NCI-H1694 (cell line): ENCODE measurements around the gene EGLN1.

ENCODE experiments used
- DNase-seq: peaks from one replicate; lab custom pipeline; 2025; lab: John Stamatoyannopoulos, UW

Gene EGLN1

DNA sequence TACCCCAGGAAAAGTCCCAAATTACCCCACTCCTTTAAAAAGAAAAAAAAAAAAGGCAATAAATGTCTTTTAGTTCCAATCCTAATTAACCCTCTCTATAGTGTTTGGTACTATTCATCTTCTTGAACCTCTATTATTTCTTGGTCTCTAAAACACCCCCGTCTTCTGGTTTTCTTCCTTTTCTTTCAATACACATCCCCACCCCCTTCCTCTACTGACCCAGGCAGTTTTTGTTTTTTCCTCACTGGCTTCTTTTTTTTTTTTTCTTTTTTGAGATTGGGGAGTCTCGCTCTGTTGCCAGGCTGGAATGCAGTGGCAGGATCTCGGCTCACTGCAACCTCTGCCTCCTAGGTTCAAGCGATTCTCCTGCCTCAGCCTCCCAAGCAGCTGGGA, 26.1 kb downstream of the EGLN1 start:
- DNase-seq, result no peak

DNA sequence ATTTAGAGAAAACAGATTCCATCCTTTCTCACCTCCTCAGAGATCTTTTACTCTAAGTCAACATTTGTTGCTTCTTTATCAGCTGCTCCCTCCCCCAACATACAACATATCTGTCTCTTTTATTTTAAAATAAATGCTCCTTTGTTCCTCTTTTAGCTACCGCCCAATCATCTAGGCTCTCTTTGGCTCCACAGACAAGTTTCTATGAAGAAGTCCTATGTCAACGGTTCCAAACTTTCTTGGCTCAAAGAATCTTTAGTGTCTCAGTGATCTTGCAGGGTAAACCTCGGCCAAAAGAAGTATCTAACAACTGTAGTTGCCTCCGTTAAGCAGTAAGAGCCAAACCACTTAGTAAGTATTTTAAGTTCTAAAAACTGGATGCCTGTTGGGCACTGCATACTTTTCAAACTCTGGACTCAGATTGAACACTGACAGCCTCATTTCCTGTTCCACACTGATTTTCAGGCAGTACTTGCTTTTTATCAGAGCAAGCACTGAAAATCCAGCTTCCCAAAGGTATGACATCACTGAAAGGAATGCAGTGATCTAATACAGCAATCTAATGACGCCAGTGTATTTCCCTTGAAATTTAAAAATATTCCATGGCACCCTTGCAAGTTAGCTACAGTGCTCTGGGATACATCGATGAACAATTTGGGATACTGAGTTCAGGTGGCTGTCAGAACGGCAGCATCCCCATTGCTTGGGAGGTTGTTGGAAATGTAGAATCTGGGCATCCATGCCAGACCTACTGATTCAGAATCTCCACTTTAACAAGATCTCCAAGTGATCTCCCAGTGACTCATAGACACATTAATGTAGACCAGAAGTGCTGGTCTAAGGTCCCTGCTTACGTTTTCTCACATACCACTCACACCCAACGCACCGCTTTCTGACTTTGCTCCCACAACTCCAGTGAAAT, 26.8 kb downstream of the EGLN1 start:
- DNase-seq, result no peak

DNA sequence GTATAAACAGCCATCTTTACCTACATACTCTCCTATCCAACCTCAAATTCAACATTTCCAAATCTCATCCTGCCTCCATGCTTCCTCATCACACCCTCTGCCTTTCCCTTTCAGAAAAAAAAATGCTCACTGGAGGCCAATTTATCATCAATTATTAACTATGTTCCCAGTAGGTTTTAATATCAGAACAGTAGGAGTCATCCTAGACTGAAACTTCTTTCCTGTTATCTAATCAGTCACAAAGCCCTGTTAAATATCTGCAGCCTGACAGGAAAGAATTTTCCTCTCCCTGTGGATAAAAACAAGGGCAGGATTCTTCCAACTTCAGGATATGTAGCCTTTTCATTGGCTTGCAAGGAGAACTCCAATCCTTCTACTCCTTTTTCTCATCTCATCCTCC, 28.4 kb downstream of the EGLN1 start:
- no peak for DNase-seq

DNA sequence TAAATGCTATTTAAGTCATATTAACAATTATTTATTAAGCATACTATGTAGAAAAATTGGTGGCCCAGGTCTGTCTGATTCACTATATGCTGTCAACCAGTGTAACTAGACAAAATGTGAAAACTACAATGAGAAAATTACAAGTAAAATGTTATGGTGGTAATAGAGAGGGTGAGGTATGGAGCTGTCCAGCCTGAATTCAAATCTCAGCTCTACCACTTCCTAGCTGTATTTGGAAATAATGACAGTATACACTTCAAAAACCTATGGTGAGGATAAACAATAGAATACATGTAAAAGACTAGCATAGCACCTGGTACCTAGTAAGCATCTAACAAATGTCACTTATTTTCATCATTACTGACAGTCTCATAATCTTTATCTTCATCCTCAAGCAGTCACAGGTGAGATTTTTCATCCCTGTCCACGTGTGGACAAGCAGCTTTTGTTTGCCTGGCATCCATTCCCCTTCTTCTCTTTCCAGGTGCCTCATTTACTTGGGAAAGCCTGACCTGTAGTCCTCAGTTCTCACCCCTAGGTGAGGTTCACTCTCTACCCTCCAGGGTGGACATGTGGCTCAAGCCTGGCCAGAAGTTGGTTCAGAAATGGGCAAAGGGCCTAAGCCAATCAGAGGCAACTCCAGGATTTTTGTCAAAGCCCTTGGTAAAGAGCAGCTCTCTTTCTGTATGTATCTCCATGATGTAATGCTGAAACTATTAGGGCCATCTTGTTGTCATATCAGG, 29.5 kb downstream of the EGLN1 start:
- no peak for DNase-seq

DNA sequence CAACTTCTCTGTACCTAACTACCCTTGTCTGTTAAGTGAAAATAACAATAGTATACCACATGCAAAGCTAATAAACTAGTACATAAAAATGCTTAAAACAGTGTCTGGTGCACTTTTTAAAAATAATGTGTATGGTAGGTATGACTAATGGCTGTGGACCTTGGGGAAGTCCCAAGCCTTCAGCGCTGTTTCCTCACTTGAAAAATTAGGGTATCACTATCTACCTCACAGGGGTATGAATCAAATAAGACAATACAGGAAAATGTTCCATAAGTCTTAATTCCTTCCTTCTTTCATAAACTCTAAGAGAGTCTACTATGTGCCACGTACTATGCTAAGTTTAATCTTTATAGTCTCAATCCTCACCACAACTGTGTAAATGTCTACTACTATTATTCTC, 32.0 kb downstream of the EGLN1 start:
- DNase-seq, result no peak

DNA sequence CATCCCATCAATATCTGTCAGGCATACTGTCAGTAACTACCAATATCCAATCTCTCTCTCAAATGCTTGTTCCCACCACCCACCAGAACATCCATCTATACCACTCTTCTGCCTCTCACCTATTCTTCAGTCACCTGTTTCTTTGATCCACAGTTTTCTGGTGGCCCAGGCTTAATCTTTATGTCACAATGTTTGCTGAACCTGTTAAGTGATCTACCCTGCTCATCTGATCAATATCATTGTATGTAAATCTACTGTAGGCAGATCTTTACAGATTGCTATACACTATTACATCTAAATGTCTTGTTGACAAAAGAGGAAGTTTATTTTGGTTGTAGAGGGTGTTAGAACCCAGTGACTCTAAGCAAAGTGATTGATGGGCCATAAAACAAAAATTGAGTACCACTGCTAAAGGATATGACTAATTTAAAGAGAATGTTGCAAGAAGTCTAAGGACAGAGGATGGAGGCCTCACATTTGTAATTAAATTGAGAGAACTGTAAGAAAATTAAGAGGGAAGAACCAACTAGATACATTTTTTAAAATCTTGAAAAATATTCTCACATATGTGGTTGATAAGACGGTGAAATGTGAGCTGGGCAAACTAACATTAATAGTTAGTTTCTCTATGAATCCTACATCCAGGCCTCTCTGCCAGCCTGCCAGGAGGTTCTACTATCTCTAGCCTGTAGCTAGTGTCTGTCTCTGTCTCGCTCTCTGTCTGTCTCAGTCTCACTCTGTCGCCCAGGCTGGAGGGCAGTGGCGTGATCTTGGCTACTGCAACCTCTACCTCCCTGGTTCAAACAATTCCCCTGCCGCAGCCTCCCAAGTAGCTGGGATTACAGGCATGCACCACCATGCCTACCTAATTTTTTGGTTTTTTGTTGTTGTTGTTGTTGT, 34.1 kb downstream of the EGLN1 start:
- no peak for DNase-seq

DNA sequence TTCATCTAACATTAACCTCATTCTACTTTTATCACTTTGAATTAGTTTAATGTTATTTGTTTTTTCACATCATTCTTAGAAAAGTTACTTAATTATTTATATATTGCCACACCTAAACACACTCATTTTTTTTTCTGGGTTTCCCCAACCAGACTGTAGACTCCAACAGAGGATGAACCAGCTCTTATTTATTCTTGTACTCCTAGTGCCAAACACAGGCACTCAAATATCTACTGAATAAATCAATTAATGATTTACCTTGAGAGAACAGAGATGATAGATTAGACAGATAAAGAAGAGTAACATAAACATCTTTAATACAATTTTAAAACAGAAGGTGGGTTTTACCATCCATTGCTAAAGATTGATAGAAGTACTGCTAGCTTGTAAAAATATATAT, 35.6 kb downstream of the EGLN1 start:
- DNase-seq, result no peak

DNA sequence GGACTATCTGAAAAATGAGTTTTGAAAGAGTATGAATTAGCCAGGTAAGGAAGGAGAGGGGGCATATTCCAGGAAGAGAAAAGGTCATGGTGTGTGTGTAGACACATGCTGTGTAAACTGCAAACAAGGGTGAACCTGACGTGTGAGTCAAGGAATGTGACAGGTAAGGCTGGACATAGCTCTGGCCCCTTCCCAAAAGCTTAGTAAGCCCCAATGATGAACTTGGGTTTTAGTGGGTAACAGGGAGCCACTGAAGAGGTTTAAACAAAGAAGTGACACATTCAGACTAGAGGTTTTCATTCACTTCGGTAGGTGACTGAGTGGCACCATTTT, 36.7 kb downstream of the EGLN1 start:
- DNase-seq, result no peak

DNA sequence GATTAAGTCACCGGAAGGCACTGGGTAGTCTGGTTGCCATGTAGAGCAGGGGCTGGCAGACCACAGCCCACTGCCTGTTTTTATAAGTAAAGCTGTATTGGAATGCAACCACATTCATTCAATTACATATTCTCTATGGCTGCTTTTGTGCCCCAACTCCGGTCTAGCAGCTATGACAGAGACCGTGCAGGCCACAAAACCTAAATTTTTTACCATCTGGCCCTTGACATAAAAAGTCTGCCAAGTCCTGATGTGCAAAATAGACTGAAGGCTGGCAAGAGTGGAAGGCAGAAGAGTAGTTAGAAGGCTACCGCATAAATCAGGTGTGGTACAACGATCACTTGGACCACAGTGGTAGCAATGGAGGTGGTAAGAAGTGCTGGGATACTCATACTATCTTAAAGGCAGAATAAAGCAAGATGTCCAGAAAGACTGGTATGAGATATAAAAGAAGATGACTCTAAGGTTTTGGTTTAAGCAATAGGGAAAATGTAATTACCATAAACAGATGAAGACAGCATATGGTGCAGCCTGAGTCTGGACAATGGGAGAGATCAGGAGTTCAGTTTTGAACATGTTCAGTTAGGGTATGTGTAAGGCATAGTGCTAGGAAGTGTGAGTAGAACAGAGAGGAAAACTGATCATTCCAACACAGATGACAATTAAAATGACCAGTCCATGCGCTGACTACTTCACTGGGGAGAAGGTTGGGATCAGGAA, 37.2 kb downstream of the EGLN1 start:
- DNase-seq, result peak; percentile 63

DNA sequence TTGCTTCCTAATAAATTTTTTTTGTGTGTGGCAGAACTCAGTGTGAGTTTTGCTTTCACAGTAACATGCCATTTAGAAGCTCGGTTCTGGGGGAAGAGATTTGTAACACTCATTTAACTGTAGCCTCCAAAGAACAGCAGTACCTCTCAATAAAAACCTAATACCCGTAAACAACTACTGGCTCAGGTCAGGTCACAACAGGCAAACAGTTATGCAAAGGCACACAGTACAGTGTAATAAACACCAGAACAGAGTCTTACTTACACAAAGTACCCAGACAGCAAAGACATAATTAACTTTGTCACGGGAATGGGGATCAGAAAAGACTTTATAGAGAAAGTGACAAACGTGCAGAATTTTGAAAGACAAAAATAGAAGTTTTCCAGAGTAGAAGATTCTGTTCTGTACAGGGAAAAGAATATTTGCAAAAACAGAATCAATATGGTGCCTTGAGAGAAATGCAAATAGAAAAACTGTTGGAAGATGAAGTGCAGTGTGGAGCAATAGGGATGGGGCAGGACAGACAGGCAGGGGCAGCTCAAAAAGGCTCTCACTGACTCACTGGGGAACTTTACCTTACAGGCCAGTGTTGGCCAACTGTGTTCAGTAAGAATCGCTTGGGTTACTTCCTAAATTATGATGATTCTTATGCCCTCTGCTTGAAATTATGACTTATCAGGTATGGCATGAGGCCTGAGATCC, 38.8 kb downstream of the EGLN1 start:
- no peak for DNase-seq

DNA sequence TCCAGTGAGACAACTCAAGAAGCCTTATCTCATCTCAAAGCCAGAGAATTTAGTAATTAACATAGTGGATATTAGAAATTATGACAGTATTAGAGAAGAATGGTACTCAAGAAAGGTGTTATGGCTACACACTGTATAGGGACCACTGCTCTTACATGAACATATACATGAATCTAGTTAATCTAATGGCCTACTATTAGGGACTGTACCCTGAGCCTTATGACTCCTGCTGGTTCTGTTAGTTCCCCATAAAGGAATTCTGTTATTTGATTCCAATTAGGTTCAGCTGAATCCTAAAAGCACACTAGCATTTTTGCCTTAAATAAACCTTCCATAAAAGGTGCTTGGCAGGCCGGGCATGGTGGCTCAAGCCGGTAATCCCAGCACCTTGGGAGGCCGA, 39.7 kb downstream of the EGLN1 start:
- no peak for DNase-seq

DNA sequence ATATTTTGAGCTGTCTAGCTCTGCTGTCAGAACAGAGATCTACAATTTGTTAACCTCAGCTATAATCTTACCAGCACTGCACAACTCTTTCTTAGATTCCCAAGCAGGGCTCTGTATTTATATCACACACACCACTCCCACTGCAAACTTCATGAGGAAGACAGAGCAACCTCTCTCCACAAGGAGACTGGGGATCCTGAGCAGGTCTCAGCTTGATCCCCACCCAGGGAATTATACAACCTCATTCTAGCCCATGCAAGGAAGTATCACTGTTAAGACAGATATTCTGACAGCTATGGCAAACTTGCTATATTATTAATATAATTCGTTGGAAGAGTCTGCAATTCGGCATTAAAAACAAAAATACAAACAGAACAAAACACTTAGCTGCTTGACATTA, 40.4 kb downstream of the EGLN1 start:
- no peak for DNase-seq

DNA sequence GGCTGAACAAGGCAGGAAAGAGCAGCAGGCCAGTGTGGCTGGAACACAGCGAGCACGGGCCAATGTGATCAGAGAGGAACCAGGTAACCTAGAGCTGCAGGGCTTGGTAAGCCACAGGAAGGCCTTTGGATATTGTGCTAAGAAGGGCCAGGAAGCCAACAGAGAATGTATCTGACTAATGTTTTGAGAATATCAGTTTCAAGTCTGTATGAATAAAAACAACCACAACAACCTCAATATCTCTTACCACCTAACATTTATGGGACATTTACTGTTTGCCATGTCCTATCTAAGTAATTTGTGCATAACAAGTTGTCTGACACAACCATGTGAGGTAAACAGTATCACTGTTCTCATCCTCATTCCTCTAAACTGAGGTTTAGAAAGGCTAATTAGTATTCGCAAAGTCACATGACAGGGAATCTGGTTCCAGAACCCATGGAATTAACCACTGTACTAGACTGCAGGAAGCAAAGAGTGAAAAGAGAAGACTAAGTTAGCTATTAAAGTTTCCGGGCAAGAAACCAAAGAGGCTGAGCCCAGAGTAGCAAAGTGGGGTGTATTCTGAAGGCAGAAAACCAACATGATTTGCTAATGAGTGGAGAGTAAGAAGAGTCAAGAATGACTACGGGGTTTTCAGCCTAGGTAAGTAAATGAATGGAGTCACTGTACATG, 45.1 kb downstream of the EGLN1 start:
- DNase-seq, result no peak

DNA sequence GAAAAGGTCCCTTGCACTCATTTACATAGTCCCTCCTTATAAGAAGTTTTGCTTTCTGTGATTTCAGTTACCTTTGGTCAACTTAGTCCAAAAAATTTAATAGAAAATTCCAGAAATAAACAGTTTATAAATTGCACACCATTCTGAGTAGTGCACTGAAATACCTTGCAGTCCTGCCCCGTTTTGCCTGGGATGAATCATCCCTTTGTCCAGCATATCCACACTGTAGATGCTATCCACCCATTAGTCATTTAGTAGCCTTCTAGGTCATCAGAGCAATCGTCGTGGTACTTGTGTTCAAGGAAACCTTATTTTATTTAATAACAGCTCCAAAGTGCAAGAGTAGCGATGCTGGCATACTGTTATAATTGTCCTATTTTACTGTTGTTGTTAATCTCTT, 46.0 kb downstream of the EGLN1 start:
- no peak for DNase-seq

DNA sequence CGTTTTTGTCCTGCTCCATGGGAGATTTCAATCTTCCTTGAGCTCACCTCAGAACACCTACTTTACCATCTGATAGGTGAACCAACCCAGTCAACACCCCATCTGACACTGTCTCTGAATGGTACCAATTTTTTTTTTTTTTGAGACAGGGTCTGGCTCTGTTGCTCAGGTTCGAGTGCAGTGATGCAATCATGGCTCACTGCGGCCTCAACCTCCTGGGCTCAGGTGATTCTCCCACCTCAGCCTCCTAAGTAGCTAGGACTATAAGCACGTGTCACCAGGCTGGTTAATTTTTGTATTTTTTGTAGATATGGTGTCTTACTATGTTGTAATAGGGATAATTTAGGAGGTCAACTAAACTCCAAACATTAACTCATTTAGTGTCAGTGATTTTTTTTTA, 47.7 kb downstream of the EGLN1 start:
- no peak for DNase-seq

DNA sequence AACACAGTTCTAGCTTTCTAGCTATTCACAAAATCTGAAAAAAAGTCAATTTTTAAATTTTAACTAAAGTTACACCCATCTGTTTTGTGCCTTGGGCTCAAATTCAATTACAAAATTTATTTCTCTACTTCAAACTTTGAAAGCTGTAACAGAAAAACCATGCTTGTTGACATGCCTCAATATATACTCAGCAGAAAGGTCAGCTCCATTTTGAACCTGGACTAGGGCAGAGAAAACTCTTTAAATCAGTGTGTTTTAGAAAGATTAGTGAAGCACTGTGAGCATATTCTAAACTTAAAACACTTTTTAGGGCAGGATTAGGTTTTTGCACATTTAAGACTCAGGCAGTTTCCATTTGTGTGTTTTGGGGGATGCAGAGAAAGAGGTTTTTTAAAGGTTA, 49.6 kb downstream of the EGLN1 start:
- DNase-seq, result no peak

DNA sequence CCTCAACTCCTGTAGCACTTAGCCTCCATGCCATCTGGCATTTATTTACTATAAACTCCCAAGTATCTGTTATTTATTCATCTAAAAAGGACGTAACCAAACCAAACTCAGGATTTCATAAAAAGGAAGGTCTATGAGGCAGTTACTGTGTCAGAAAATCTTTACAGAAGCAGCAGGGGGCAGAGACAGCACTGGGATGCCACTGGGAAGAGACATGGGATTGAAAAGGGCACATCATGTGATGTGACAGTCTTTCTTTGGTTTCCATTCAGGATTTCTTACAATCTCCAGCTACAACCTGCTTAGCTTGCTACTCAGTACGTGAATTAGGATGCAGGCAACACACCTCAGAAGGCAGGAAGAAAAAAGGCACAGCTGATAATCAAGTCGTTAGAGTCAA, 52.8 kb downstream of the EGLN1 start:
- DNase-seq, result no peak

DNA sequence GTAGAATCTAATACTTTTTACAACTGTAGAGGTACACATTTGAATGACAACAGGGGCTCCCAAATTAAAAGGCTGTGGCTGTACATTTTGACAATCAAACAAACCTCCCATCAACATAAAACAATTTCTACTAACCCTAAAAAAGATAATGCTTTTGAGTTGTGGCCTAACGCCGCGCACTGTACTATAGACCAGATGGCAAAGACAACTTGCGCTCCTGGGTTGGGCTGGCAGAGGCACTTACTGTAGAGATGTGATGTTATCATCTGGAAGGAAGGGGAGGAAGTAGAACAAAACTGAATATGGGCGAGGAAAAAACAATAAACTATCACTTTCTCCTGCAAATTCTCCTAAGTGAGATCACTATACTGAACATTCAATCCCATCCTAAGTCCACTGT, 57.9 kb downstream of the EGLN1 start:
- DNase-seq, result no peak

DNA sequence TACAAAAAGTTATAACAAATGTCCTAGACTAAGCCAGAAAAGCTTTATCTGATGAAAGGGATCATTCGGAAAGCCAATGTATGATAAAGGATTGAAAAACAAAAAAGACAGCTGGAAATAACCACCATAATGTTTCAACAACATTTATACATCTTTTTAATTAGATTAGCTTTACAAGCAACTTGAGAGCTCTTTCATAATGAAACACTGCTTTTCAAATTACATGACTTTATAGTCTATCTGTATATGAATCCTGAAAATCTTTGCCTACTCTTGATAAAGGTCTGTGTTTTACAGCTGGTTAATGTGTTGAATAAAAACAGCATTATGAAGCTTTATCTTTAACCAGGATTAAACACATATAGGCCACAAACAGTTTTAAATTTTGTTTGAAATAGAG, 58.5 kb downstream of the EGLN1 start:
- no peak for DNase-seq

DNA sequence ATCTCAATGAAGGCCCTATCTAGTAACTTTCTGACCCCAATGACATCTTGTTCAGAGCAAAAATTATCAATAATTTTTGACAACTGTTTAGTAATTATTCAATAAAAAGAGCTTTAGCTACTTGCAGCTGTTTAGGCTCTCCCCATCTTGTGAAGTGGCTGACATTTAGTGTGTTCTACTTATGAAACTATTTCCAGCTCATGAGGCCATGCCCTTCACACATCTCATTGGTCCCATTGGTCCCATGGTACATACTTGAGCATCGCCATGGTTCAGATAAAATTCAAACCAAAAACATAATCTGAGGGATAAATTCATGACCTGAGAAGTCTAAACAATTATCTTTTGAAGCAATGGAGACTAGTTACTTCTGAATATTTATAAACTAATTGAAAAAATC, 59.8 kb downstream of the EGLN1 start:
- no peak for DNase-seq

DNA sequence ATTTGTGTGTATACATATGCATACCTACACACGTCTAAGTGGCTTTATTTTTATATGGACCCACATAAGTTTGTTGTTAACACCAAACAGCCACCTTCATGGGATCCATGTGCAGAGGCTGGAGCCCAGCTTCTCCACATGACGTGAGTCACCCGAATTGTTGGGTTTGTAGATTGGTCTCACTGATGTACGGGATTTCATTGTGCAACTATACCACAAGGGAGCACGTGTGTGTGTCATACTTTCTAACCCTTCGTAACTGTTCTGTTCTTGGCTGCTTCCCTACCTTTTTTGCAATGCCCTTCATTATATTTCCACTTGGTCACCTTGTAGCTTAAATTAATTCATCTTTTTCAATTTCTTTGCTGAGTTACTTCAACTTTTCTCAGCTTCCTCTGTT, 63.0 kb downstream of the EGLN1 start:
- DNase-seq, result no peak
